GM18502 (cell line): ENCODE measurements around the gene TUBA4B.
"Not testable (repeated sequence)": the region's sequence is repeated elsewhere in the genome, so short reads cannot be mapped to it uniquely, and the experiment has no call there.

Source experiments
- ATAC-seq: cut with Tn5 transposase; IDR thresholded peaks from one replicate; pipeline ENCODE4 v1.9.1; 2021; ENCODE audit warnings: mild to moderate bottlenecking; ENCODE audit not compliant: unreplicated experiment, poor library complexity

TUBA4B gene

GRCh38 chr2:219308142-219309101, 55.4 kb downstream of the TUBA4B start:
- no peak for ATAC-seq

GRCh38 chr2:219309278-219309677, 56.2 kb downstream of the TUBA4B start, which contains the start of gene PTPRN:
PTPRN (minus strand) TSS chr2:219309401; CDS start chr2:219309332, 69 bp downstream.
- no peak for ATAC-seq

GRCh38 chr2:219312683-219313263, 59.7 kb downstream of the TUBA4B start:
- ATAC-seq, result not testable (repeated sequence)

- ATAC-seq, result no peak
Observed at GRCh38 chr2:219314804-219315468, 61.9 kb downstream of the TUBA4B start.
